Stimulated activated CD8-positive, alpha-beta memory T cell treated with anti-CD3 and anti-CD28 coated beads, Interleukin-12 subunit alpha, Interleukin-12 subunit beta, amount 100 ng/mL, for 4 hours (primary cell): ENCODE measurements around the gene ARHGEF28.
A peak's percentile ranks its signal among the peaks of the same experiment; 100 is the strongest.

ENCODE experiments used
- DNase-seq: peaks from one replicate; pipeline ENCODE4 v3.0.0-alpha.2; 2020; ENCODE audit warnings: low read depth

Gene ARHGEF28

GRCh38 chr5:73777192-73777591 is 151.2 kb downstream of the ARHGEF28 start:
- no peak for DNase-seq

GRCh38 chr5:73780302-73781080 is 154.5 kb downstream of the ARHGEF28 start:
- DNase-seq: no peak

- DNase-seq: no peak
These were observed 155.2 kb downstream of the ARHGEF28 start for GRCh38 chr5:73781107-73781768.

GRCh38 chr5:73783828-73784227 is 157.8 kb downstream of the ARHGEF28 start:
- no peak for DNase-seq

- no peak for DNase-seq
These were observed 160.2 kb downstream of the ARHGEF28 start for GRCh38 chr5:73786043-73786831.

- no peak for DNase-seq
These were observed 163.9 kb downstream of the ARHGEF28 start for GRCh38 chr5:73789851-73790281.

- DNase-seq: no peak
These were observed 165.4 kb downstream of the ARHGEF28 start for GRCh38 chr5:73791389-73791788.

GRCh38 chr5:73792687-73793320 is 166.8 kb downstream of the ARHGEF28 start:
- DNase-seq: peak; percentile 30

GRCh38 chr5:73793911-73794310 is 167.9 kb downstream of the ARHGEF28 start:
- no peak for DNase-seq

- no peak for DNase-seq
These were observed 170.5 kb downstream of the ARHGEF28 start for GRCh38 chr5:73796164-73797131.

- DNase-seq: no peak
These were observed 171.1 kb downstream of the ARHGEF28 start for GRCh38 chr5:73797132-73797510.

- DNase-seq: no peak
These were observed 173.5 kb downstream of the ARHGEF28 start for GRCh38 chr5:73799401-73799972.

- no peak for DNase-seq
These were observed 175.7 kb downstream of the ARHGEF28 start for GRCh38 chr5:73801686-73802085.

- no peak for DNase-seq
These were observed 179.5 kb downstream of the ARHGEF28 start for GRCh38 chr5:73805449-73805848.

GRCh38 chr5:73808911-73809310 is 182.9 kb downstream of the ARHGEF28 start:
- DNase-seq: no peak

- no peak for DNase-seq
These were observed 184.4 kb downstream of the ARHGEF28 start for GRCh38 chr5:73810429-73810828.

- DNase-seq: no peak
These were observed 186.5 kb downstream of the ARHGEF28 start for GRCh38 chr5:73812457-73812856.

- no peak for DNase-seq
These were observed 187.1 kb downstream of the ARHGEF28 start for GRCh38 chr5:73812962-73813588.

GRCh38 chr5:73814233-73814846 is 188.3 kb downstream of the ARHGEF28 start:
- no peak for DNase-seq

- no peak for DNase-seq
These were observed 189.6 kb downstream of the ARHGEF28 start for GRCh38 chr5:73815631-73816030.
